Progenitor cell of endocrine pancreas (in vitro differentiated cells): ENCODE data around the gene PPAT. TPM values are rescaled to one million over a fixed set of nuclear protein-coding genes. Genes with fewer than 3 reads are reported as not detected.

Experiments used
- DNase-seq: peaks from one replicate; pipeline ENCODE4 v3.0.0; 2021; ENCODE audit warnings: low spot score; ENCODE audit not compliant: unreplicated experiment
- H3K27ac Mint-ChIP-seq: 2 replicates; pipeline ENCODE4 v1.8.0; 2021; ENCODE audit warnings: mild to moderate bottlenecking, moderate library complexity, mixed read lengths
- H3K27me3 Mint-ChIP-seq: 2 replicates; pipeline ENCODE4 v1.8.0; 2021; ENCODE audit warnings: mixed read lengths
- H3K36me3 Mint-ChIP-seq: 2 replicates; pipeline ENCODE4 v1.8.0; 2022; ENCODE audit warnings: mixed read lengths; ENCODE audit not compliant: insufficient read depth
- H3K4me1 Mint-ChIP-seq: 2 replicates; pipeline ENCODE4 v1.8.0; 2021; ENCODE audit warnings: low read depth, mixed read lengths
- H3K4me3 Mint-ChIP-seq: 2 replicates; pipeline ENCODE4 v1.8.0; 2021; ENCODE audit warnings: low read depth, mild to moderate bottlenecking, moderate library complexity, mixed read lengths
- H3K9me3 Mint-ChIP-seq: 2 replicates; pipeline ENCODE4 v1.8.0; 2021; ENCODE audit warnings: low read depth, mixed read lengths
- total RNA-seq: library from RNA; stranded (reverse); gene quantifications from 2 replicates; pipeline ENCODE4 v1.2.1, GENCODE V29; 2021
- TF ChIP-seq, protein P1 (sequence below): fragments of 200-600 bp; sonication (generic); IDR thresholded peaks from one replicate; pipeline ENCODE4 v1.5.0; 2021; ENCODE audit warnings: antibody characterized with exemption, mild to moderate bottlenecking; ENCODE audit not compliant: unreplicated experiment

PPAT gene
- total RNA-seq, 1 donor from 2014 or later, result 24.4 TPM

DNA sequence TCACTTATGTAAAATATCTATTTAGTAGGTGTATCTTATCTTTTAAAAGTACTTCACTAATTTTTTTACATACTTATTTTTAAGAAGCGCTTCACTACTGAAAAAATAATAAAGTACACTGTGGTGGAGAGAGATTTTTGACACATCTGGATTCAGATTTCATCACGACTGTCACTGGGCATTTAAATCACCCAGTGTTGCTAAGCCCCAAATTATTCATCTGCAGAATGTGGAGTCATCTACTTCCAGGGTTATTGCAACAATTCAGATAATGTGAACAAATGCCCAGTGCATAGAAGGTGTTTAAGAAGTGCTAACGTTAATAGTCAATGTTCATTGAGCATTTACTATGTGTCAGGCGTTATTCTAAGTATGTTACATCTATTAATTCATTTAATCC, 90.0 kb downstream of the PPAT start:
- no peak overlapping the region for H3K4me3 Mint-ChIP-seq
- no peak overlapping the region for H3K27ac Mint-ChIP-seq
- peaks cover 2% of the 10 kb centered on the region for H3K9me3 Mint-ChIP-seq
- DNase-seq, result no peak
- H3K36me3 Mint-ChIP-seq, result peaks cover 16% of the 10 kb centered on the region
- TF ChIP-seq, protein P1, sequence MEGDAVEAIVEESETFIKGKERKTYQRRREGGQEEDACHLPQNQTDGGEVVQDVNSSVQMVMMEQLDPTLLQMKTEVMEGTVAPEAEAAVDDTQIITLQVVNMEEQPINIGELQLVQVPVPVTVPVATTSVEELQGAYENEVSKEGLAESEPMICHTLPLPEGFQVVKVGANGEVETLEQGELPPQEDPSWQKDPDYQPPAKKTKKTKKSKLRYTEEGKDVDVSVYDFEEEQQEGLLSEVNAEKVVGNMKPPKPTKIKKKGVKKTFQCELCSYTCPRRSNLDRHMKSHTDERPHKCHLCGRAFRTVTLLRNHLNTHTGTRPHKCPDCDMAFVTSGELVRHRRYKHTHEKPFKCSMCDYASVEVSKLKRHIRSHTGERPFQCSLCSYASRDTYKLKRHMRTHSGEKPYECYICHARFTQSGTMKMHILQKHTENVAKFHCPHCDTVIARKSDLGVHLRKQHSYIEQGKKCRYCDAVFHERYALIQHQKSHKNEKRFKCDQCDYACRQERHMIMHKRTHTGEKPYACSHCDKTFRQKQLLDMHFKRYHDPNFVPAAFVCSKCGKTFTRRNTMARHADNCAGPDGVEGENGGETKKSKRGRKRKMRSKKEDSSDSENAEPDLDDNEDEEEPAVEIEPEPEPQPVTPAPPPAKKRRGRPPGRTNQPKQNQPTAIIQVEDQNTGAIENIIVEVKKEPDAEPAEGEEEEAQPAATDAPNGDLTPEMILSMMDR, result no peak
- no peaks in the 10 kb centered on the region for H3K27me3 Mint-ChIP-seq
- H3K4me1 Mint-ChIP-seq, result no peaks in the 10 kb centered on the region

Other genes with a start within 250 kb of the PPAT start
- 22.0 and 25.2 TPM in 2 replicates for gene AASDH, start 48.1 kb downstream of the PPAT start, total RNA-seq
- gene PAICS, start 645 bp upstream of the PPAT start, total RNA-seq, result 131 and 138 TPM in 2 replicates
- 119 and 120 TPM in 2 replicates for gene SRP72, start 32.0 kb upstream of the PPAT start, total RNA-seq
- gene ARL9, start 70.2 kb upstream of the PPAT start, total RNA-seq, result 0.19 and 0.38 TPM in 2 replicates
- 0.55 and 0.69 TPM in 2 replicates for gene HOPX, start 245.7 kb upstream of the PPAT start, total RNA-seq